Cardiac muscle cell (in vitro differentiated cells and primary cell): ENCODE measurements around the gene CISD3. TPM values are rescaled to one million over a fixed set of nuclear protein-coding genes. Genes with fewer than 3 reads are reported as not detected.

Experiments used
- DNase-seq, 2 donors: peaks; one replicate each; pipeline versions ENCODE4 v3.0.0 to v3.0.0-alpha.2; 2010 to 2017; ENCODE audit warnings: low read depth in 1 of 2, low spot score in 1 of 2
- H3K27ac ChIP-seq: fragments of 200-600 bp; sonication (generic); 2 replicates; pipeline ENCODE4 v1.5.1; 2016
- H3K27me3 ChIP-seq: fragments of 200-600 bp; sonication (generic); 2 replicates; pipeline ENCODE4 v1.6.0; 2016; ENCODE audit warnings: control low read depth
- H3K36me3 ChIP-seq: fragments of 200-600 bp; sonication (generic); 2 replicates; pipeline ENCODE4 v1.5.1; 2016; ENCODE audit warnings: control low read depth
- H3K4me1 ChIP-seq: fragments of 200-600 bp; sonication (generic); 2 replicates; pipeline ENCODE4 v1.8.1; 2017; ENCODE audit warnings: low read depth, mild to moderate bottlenecking, mixed run types
- H3K4me3 ChIP-seq: fragments of 200-600 bp; sonication (generic); 2 replicates; pipeline ENCODE4 v1.5.1; 2016; ENCODE audit warnings: mild to moderate bottlenecking
- H3K9me3 ChIP-seq: fragments of 200-600 bp; sonication (generic); 2 replicates; pipeline ENCODE4 v1.5.1; 2017; ENCODE audit warnings: low read depth, mild to moderate bottlenecking, control low read depth
- polyA plus RNA-seq: library from polyadenylated mRNA; unstranded; fragments of >200 nt; fragmentation: Nextera tagmentation; extraction: Ambion mirVana; gene quantifications from 2 replicates; pipeline ENCODE4 v1.2.1, GENCODE V29; 2016
- total RNA-seq: library from RNA; depleted of rRNA; stranded (reverse); fragments of >200 nt; gene quantifications from 2 replicates; pipeline ENCODE4 v1.2.3, GENCODE V29; 2016
- TF ChIP-seq, protein P1 (sequence below): IDR thresholded peaks from 2 replicates; pipeline ENCODE4 v1.5.1; 2012; ENCODE audit warnings: low read depth, mild to moderate bottlenecking, low read length

Gene CISD3
- total and polyA plus RNA-seq, 2 experiments from 2014 or later: 4.9 to 29.7 TPM

DNA sequence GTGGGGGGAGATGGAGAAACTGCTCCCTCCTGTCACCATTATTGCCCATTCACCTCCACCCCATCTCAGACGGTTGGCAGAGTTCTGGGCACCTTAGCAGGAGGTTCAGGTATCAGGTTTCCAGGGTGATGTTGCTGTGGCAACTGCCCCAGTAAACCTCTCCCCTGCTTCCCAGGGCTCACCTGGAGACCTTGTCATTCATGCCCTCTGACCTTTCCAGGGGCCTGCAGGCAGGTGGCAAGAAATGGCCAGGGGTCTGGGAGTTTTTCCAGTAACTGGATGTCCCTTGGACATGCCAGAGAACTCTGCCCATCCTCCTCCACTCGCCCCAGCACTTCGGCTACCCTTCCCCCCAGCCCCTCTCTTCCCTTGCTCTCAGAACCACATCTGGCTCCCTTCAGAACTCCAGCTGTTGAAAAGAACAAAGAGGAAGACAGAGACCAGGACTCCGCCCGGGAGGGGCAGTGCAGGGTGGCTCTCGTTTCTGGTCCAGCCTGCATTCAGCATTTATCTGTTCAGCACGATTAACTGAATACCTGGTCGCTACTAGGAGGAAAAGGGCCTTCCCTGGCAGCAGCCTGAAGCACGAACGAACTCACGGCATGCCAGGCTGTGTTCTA lies 16.6 kb upstream of the CISD3 start:
- H3K4me3 ChIP-seq: no peak overlapping the region
- no peaks in the 10 kb centered on the region for H3K27me3 ChIP-seq
- no peaks in the 10 kb centered on the region for H3K9me3 ChIP-seq
- peaks cover 17% of the 10 kb centered on the region for H3K4me1 ChIP-seq
- no peak for DNase-seq
- TF ChIP-seq, protein P1, sequence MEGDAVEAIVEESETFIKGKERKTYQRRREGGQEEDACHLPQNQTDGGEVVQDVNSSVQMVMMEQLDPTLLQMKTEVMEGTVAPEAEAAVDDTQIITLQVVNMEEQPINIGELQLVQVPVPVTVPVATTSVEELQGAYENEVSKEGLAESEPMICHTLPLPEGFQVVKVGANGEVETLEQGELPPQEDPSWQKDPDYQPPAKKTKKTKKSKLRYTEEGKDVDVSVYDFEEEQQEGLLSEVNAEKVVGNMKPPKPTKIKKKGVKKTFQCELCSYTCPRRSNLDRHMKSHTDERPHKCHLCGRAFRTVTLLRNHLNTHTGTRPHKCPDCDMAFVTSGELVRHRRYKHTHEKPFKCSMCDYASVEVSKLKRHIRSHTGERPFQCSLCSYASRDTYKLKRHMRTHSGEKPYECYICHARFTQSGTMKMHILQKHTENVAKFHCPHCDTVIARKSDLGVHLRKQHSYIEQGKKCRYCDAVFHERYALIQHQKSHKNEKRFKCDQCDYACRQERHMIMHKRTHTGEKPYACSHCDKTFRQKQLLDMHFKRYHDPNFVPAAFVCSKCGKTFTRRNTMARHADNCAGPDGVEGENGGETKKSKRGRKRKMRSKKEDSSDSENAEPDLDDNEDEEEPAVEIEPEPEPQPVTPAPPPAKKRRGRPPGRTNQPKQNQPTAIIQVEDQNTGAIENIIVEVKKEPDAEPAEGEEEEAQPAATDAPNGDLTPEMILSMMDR: no peak
- H3K36me3 ChIP-seq: peaks cover 15% of the 10 kb centered on the region
- H3K27ac ChIP-seq: no peak overlapping the region

DNA sequence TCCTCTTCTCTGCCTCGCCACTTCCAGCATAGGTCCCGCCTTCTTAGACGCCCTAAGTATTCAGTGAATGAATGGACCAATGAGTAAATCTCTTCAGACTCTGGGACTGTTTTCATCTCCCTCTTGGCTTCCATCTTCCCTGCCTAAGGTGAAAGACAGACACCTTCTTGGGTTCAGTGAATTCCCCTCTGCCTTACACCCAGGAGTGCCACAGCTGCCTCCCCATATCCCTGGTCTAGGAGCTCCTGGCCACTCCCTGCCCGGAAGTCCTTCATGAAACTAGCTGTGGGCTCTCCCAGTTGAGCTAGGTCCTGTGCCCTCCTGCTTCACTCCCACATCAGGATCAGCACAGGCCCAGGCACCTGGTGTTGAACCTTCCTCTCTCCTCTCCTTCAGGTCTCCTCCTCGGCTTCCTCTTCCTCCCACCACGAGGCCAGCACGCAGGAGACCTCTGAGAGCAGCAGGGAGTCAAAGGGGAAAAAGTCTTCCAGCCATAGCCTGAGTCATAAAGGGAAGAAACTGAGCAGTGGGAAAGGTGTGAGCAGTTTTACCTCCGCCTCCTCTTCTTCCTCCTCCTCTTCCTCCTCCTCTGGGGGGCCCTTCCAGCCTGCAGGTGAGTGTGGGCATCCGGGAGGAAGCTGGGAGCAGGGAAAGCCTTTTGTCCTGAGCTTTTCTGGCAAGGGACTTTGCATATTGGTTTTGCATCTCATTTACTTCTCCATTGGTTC lies 14.8 kb upstream of the CISD3 start:
- Histone ChIP-seq H3K36me3 (peaks cover 15% of the 10 kb centered on the region), H3K27ac (no peak overlapping the region), H3K4me3 (no peak overlapping the region), H3K9me3 (no peaks in the 10 kb centered on the region), H3K4me1 (peaks cover 23% of the 10 kb centered on the region), H3K27me3 (no peaks in the 10 kb centered on the region)
- TF ChIP-seq, protein P1: no peak
- DNase-seq: no peak

DNA sequence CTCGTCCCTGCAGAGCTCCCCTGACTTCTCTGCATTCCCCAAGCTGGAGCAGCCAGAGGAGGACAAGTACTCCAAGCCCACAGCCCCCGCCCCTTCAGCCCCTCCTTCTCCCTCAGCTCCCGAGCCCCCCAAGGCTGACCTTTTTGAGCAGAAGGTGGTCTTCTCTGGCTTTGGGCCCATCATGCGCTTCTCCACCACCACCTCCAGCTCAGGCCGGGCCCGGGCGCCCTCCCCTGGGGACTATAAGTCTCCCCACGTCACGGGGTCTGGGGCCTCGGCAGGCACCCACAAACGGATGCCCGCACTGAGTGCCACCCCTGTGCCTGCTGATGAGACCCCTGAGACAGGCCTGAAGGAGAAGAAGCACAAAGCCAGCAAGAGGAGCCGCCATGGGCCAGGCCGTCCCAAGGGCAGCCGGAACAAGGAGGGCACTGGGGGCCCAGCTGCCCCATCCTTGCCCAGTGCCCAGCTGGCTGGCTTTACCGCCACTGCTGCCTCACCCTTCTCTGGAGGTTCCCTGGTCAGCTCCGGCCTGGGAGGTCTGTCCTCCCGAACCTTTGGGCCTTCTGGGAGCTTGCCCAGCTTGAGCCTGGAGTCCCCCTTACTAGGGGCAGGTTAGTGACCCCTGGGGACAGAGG lies 13.7 kb upstream of the CISD3 start:
- H3K9me3 ChIP-seq: no peaks in the 10 kb centered on the region
- H3K36me3 ChIP-seq: peaks cover 24% of the 10 kb centered on the region
- no peaks in the 10 kb centered on the region for H3K27me3 ChIP-seq

DNA sequence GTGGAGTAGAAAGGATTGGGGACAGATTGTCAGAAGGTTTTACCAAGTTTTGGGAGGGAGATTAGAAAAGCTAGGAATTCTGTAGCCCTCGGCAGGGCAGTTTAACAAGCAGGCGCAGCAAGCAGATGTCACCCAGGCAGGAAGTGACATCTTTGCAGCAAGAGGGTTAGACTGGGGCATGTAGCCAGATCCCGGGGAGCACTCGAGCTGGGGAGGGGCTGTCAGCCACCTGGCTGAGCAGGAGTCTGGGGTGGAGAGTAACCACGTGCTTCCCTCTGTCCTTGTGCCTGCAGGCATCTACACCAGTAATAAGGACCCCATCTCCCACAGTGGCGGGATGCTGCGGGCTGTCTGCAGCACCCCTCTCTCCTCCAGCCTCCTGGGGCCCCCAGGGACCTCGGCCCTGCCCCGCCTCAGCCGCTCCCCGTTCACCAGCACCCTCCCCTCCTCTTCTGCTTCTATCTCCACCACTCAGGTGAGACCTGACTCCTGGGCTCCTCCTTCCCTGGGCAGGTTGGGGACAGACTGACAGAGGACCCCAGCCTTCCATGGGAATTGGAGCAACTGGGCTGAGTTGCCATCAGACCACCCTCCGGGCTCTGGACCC lies 12.9 kb upstream of the CISD3 start:
- DNase-seq: no peak
- TF ChIP-seq, protein P1: no peak
- no peak overlapping the region for H3K4me3 ChIP-seq
- peaks cover 12% of the 10 kb centered on the region for H3K4me1 ChIP-seq
- no peak overlapping the region for H3K27ac ChIP-seq
- H3K9me3 ChIP-seq: no peaks in the 10 kb centered on the region
- no peaks in the 10 kb centered on the region for H3K27me3 ChIP-seq
- peaks cover 25% of the 10 kb centered on the region for H3K36me3 ChIP-seq

More for the DNA sequence above, 13.7 kb upstream of the CISD3 start:
- TF ChIP-seq, protein P1: no peak
- H3K4me1 ChIP-seq: peaks cover 16% of the 10 kb centered on the region
- no peak overlapping the region for H3K4me3 ChIP-seq
- H3K27ac ChIP-seq: no peak overlapping the region
- DNase-seq: no peak

DNA sequence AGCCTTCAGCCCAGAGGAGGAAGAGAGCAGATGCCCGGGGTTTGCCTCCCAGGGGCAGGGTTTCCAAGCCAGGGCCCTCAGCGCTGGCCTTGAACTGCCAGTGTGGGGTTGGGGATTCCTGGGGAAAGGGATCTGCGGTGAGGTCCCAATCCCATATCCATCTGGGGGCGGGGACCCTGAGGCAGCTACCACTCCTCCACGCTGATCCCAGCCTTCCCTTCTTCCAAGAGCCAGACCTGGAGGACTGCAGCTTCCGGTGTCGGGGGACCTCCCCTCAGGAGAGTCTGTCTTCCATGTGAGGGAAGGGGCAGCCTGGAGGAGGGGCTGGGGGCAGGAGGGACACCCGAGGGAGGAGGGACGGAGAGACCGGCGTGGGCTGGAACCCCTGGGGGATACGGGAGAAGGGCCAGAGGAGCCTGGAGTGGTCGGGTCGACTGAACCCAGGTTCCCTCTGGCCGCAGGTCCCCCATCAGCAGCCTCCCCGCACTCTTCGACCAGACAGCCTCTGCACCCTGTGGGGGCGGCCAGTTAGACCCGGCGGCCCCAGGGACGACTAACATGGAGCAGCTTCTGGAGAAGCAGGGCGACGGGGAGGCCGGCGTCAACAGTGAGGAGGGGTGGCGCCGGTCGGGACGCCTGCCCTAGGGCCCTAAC lies 10.7 kb upstream of the CISD3 start:
- peaks cover 6% of the 10 kb centered on the region for H3K4me1 ChIP-seq
- TF ChIP-seq, protein P1: no peak
- no peak overlapping the region for H3K27ac ChIP-seq
- H3K27me3 ChIP-seq: no peaks in the 10 kb centered on the region
- peaks cover 17% of the 10 kb centered on the region for H3K36me3 ChIP-seq
- no peaks in the 10 kb centered on the region for H3K9me3 ChIP-seq
- no peak for DNase-seq
- H3K4me3 ChIP-seq: no peak overlapping the region
